Measurements from ENCODE around the gene PLA2G2C. TPM values are rescaled to one million over a fixed set of nuclear protein-coding genes. Genes with fewer than 3 reads are reported as not detected.

PLA2G2C gene
- total and polyA plus RNA-seq, 2 donors (not counting 3 experiments of a cell fraction or from before 2014, with no cell fraction given) = not detected

GRCh38 chr1:20164694-20165202, 21.6 kb downstream of the PLA2G2C start:
- no peaks in the 10 kb centered on the region for H3K4me1 ChIP-seq (ENCODE audit: control insufficient read depth, extremely low read depth, insufficient read depth, low read length)
- H3K27me3 ChIP-seq (ENCODE audit: control insufficient read depth in 2 of 2, insufficient read depth in 2 of 2, low read length in 2 of 2) = no peaks in the 10 kb centered on the region
- no peak overlapping the region for H3K27ac ChIP-seq (ENCODE audit: insufficient read depth, low read depth, low read length)
- H3K4me3 ChIP-seq (replicated peaks in 1 of 3; ENCODE audit: insufficient read depth in 1 of 3, low read depth in 1 of 3, low read length in 3 of 3) = no peak overlapping the region
- DNase-seq (ENCODE audit: low read depth, low spot score) (no peak), FAIRE-seq (no peak)
- BruUV-seq (replicated peaks) = no TSS peak
- intact Hi-C loops (cut with micrococcal nuclease) = loop anchor here (1.0 kb wide), 2 partner anchors 31 to 329 kb away; no protein-coding TSS in a partner anchor
- dilution Hi-C loops (cut with MboI; ENCODE audit: extremely low pct_ligation_motif_present, low sequenced_read_pairs) = no loop called here
- no peak overlapping the region for H2AFZ ChIP-seq (ENCODE audit: low read depth, low read length)
- ChIA-PET CTCF (interaction anchor here (1.1 to 7.6 kb wide), 9 partner anchors 10 to 330 kb away, joined by 3 to 65 read pairs (median 6); no protein-coding TSS in a partner anchor), POLR2A (no interaction called here)
- TF ChIP-seq, protein P1, sequence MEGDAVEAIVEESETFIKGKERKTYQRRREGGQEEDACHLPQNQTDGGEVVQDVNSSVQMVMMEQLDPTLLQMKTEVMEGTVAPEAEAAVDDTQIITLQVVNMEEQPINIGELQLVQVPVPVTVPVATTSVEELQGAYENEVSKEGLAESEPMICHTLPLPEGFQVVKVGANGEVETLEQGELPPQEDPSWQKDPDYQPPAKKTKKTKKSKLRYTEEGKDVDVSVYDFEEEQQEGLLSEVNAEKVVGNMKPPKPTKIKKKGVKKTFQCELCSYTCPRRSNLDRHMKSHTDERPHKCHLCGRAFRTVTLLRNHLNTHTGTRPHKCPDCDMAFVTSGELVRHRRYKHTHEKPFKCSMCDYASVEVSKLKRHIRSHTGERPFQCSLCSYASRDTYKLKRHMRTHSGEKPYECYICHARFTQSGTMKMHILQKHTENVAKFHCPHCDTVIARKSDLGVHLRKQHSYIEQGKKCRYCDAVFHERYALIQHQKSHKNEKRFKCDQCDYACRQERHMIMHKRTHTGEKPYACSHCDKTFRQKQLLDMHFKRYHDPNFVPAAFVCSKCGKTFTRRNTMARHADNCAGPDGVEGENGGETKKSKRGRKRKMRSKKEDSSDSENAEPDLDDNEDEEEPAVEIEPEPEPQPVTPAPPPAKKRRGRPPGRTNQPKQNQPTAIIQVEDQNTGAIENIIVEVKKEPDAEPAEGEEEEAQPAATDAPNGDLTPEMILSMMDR (IDR thresholded peaks at IDR 0.05; ENCODE audit: extremely low read depth in 1 of 2, insufficient read depth in 1 of 2, low read depth in 1 of 2, low read length in 2 of 2) = no peak
- TF ChIP-seq FOS (IDR thresholded peaks at IDR 0.05; ENCODE audit: borderline replicate concordance, insufficient read depth, low read length) (no peak), GATA2 (IDR thresholded peaks at IDR 0.05; ENCODE audit: insufficient read depth, insufficient read length, low read depth, low read length) (no peak), MYC (IDR thresholded peaks at IDR 0.05; ENCODE audit: low read depth, low read length) (no peak), POLR2A (IDR thresholded peaks at IDR 0.05; ENCODE audit: low read depth, low read length) (no peak), JUN (IDR thresholded peaks at IDR 0.05; ENCODE audit: borderline replicate concordance, insufficient read depth, insufficient read length, low read depth) (no peak), EZH2 (IDR thresholded peaks at IDR 0.05; ENCODE audit: borderline replicate concordance, low read depth, low read length, severe bottlenecking) (no peak)
- TF ChIP-seq, protein P2, sequence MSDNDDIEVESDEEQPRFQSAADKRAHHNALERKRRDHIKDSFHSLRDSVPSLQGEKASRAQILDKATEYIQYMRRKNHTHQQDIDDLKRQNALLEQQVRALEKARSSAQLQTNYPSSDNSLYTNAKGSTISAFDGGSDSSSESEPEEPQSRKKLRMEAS (IDR thresholded peaks at IDR 0.05; ENCODE audit: insufficient read depth, insufficient read length) = no peak
- no peaks in the 10 kb centered on the region for H3K9me3 ChIP-seq (replicated peaks; ENCODE audit: control insufficient read depth, insufficient read depth, low read length)
- peak overlapping the region; percentile 8 for H3K4me2 ChIP-seq (ENCODE audit: insufficient read depth, low read length)
- no peaks in the 10 kb centered on the region for H3K79me2 ChIP-seq (ENCODE audit: control insufficient read depth, insufficient read depth, low read length)
- no peak overlapping the region for H3K9ac ChIP-seq (replicated peaks; ENCODE audit: extremely low read depth, insufficient read depth, low read length)
- no peaks in the 10 kb centered on the region for H3K36me3 ChIP-seq (ENCODE audit: control insufficient read depth in 2 of 2, extremely low read depth in 1 of 2, insufficient read depth in 2 of 2, low read length in 2 of 2)
- no peaks in the 10 kb centered on the region for H3K9me1 ChIP-seq (replicated peaks; ENCODE audit: control insufficient read depth, extremely low read depth, insufficient read depth, low read length)
- no peaks in the 10 kb centered on the region for H4K20me1 ChIP-seq (replicated peaks; ENCODE audit: control insufficient read depth, extremely low read depth, insufficient read depth, low read length)

Measured in endothelial cell of umbilical vein (primary cell).